DMS153 treated with DMSO at 0.1 percent for 48 hours (cell line): ENCODE data around the gene C6.
"Not testable (repeated sequence)": the region's sequence is repeated elsewhere in the genome, so short reads cannot be mapped to it uniquely, and the experiment has no call there.

Experiments used
- DNase-seq: peaks from one replicate; lab custom pipeline; 2025; ENCODE audit not compliant: unreplicated experiment; lab: John Stamatoyannopoulos, UW

C6 gene

GRCh38 chr5:41200506-41200905 is 12.8 kb downstream of the C6 start:
- no peak for DNase-seq

- no peak for DNase-seq
Measured at GRCh38 chr5:41199660-41200059, 13.7 kb downstream of the C6 start.

GRCh38 chr5:41196197-41196596 is 17.1 kb downstream of the C6 start:
- DNase-seq, result no peak

DNA sequence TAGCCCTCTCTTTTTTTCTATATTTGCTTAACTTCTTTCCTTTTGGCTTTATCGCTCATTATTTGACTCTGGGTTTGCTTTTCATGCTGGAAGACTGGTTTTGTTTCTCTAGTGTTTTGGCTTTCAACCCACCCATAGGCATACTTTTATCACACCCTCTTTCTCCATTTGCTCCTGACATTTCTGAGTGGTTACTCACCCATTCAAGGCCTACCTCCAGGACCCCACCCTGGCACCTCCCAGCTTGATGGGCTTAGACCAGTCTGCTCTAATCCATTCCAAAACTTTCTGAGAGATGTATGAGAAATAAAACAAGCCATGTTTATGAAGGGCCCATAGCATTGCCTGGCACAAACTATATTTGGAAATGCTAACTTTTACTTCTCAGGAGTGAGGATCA is 18.1 kb downstream of the C6 start:
- no peak for DNase-seq

- no peak for DNase-seq
Measured at GRCh38 chr5:41194339-41194738, 19.0 kb downstream of the C6 start.

- no peak for DNase-seq
Measured at GRCh38 chr5:41193456-41194205, 19.7 kb downstream of the C6 start.

GRCh38 chr5:41191249-41191648 is 22.1 kb downstream of the C6 start:
- DNase-seq, result no peak

DNA sequence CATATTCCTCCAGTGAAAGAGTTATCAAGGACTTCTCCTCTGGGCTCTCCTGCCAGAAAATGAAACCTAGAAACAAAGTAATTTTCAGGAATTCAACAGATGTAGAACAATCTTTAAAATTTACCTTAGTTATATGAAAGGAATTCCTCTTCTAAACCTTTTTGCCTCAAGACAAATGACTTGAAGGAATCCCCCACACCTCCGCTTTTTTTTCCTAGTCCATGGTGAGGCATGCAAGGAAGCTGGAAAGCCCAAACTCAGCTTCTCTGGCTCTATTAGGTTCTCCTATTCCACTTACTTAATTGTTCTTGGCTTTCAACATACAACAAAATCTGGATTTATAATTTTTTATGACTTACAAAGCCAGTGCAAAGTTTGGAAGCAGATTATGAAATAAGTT is 27.2 kb downstream of the C6 start:
- DNase-seq, result no peak

DNA sequence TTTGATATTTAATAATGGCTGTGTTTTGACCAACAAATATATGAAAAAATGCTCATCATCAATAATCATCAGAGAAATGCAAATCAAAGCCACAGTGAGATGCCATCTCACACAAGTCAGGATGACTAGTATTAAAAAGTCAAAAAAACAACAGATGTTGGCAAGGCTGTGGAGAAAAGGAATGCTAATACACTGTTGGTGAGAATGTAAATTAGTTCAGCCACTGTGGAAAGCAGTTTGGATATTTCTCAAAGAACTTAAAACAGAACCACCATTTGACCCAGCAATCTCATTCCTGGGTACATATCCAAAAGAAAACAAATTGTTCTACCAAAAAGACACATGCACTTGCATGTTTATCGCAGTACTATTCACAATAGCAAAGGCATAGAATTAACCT is 30.0 kb downstream of the C6 start:
- DNase-seq, result not testable (repeated sequence)

- no peak for DNase-seq
Measured at GRCh38 chr5:41182666-41183065, 30.7 kb downstream of the C6 start.

GRCh38 chr5:41181691-41182564 is 31.4 kb downstream of the C6 start:
- no peak for DNase-seq

DNA sequence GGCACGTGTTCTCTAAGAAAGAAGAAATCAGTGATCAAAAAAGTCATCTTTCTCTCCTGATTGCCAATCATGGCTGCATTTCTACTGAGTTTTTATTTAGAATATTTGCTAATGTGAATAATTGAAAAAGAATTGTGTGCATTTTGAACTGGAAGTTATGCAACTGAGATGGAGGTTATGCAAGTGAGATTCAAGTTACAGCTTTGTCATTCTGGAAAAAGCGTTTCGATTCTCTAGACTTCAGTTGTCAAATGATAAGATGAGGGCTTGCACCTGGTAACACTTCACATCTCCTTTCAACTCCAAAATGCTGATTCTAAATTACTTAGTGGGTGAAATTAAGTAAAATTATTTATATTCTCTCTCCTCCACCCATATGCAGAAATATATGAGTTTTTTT is 36.4 kb downstream of the C6 start:
- no peak for DNase-seq

DNA sequence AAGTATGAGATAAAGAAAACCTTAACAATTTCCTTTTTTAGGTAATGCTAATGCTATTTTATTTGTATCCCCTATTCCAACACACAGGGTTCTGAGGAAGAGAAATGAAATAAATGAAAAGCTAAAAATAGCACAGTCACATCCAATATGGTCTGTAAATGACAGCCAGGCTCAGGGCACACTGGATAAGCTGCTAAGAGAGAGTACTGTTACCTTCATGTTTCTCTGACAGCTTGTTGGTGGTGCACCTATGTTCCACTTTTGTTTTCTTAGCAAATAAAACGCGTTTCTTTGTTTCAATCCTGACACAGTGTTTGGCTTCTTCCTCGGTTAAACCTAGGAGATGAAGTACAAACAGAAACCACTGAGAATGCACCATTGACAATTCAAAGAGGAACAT is 41.3 kb downstream of the C6 start:
- DNase-seq, result no peak

- DNase-seq, result no peak
Measured at GRCh38 chr5:41161271-41161670, 52.1 kb downstream of the C6 start.

DNA sequence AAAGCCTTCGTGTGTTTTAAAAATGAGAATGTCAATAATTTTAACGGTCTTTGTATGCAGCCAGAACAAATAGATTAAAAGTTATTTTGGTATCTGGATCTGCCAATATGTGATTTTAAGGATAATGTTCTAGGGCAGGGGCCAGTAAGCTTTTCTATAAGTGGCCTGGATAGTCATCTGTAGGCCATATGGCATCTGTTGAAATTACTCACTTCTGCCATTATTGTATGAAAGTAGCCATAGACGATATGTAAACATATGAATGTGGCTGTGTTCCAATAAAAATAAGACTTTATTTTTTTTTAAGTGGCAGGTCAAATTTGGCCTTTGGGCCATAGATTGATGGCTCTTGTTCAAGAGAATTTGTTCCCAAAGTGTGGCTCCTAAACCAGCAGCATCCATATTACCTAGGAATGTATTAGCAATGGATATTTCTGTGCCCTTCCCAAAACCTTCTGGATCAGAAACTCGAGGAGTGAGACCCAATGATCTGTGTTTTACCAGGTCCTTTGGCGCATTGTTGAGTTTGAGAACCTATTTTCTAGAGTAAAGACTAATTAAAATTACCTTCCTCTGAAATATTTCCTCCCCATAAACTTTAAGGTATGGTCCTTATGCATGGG is 55.9 kb downstream of the C6 start:
- no peak for DNase-seq

DNA sequence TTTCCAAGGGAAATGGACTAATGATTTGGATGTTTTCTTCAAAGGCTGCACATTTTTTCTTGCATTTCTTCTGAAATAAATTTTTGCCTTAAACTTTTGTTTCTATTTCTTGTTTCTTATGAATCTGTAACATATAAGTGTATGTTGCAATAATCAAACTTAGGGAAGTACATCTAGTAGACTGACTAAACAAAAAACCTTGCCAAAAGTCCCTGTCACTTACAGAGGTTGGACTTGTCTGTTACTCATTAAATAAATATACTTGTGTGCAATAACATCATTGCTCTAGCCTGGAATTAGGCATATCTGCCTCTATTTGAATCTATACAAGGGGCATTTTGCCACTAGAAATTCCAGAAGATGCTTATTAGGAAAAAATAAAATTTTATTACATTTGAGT is 56.6 kb downstream of the C6 start:
- DNase-seq, result no peak

DNA sequence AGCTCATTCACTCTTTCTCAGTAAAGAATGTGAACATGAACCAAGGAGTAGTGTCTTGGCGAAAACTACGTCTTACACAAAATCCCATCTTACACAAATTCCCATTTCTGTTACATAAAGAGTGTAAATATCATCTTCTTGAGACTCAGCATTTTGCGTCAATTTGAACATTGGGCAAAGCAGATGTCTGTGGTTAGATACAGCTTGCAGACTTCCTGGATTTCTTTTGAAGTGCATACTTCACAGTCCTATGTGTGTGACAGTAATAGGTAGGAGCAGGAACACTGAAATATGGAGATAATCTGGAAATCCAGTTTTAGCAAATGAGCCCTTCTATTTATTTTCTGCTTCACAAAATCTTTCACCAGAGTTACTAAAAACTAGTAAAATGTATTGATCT is 58.8 kb downstream of the C6 start:
- no peak for DNase-seq

- DNase-seq, result no peak
Measured at GRCh38 chr5:41151564-41151963, 61.8 kb downstream of the C6 start.

- no peak for DNase-seq
Measured at GRCh38 chr5:41148448-41148847, 64.9 kb downstream of the C6 start.

GRCh38 chr5:41145306-41145705 is 68.0 kb downstream of the C6 start:
- no peak for DNase-seq

DNA sequence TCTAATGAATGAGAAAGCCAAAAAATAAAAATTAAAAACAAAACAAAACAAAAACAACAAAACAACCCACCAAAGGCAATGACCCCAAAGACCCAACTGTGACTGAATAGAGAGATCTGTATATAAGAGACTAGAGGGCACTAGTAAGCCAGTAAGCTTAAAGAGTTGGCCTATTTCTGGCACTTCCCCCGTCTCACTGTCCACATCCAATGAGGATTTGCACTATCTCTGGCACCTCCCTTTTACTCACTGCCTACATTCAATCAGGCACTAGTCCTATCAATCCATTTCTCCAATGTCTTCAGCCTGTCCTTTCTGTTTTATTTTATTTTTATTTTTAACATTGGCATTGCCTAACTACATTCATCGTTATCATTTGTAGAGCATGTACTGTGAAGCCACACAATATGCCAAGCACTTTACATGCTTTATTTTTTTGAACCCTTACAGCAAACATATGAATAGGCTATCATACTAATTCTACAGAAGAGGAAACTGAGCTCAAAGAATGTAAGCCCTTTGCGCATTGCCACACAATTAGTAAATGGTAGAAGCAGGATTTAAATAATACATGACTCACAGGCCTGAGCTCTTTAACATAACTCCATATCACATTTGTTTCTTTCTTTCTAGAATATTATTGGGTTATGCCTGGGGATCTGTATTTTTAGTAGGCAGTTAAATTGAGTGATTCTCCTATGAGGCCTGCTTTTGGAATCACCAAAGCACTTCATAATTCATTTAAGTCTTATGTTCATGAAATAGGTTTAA is 70.0 kb downstream of the C6 start:
- no peak for DNase-seq
